Breast epithelium (tissue), 3 donors: ENCODE data around the gene LBX1.

ENCODE experiments used
- POLR2A ChIP-seq: fragments of 450-650 bp; IDR thresholded peaks from one replicate; pipeline ENCODE4 v1.6.1; 2016; ENCODE audit warnings: antibody characterized with exemption, mild to moderate bottlenecking, moderate library complexity
- POLR2AphosphoS5 ChIP-seq, 3 donors: sonication (generic); formaldehyde crosslinking; IDR thresholded peaks; one replicate each; pipeline ENCODE4 v1.6.1; 2017; ENCODE audit warnings: antibody characterized with exemption in 3 of 3
- TF ChIP-seq, protein P1 (sequence below), 3 donors: fragments of 450-650 bp; IDR thresholded peaks; one replicate each; pipeline ENCODE4 v1.5.1; 2016 to 2017; ENCODE audit warnings: antibody characterized with exemption in 3 of 3, mild to moderate bottlenecking in 3 of 3, moderate library complexity in 3 of 3

DNA sequence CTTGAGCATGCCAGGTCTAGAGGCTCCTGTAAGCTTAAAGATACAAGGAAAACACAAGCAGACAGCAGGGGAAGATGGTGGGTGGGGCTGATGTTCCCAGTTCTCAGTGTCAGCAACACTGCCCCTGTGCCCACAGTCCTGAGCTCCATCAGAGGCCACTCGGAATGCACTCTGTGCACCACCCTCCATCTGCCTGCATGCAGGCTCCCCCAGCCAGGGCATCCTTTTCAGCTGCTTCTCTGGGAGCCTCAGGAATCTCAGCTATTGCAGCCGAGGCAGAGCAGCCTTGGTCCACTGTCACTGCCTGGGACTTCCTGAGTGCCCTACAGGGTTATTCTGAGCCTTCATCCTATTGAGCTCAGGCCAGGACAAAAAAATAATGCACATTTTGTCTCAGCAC lies 22.2 kb downstream of the LBX1 start:
- TF ChIP-seq, protein P1, sequence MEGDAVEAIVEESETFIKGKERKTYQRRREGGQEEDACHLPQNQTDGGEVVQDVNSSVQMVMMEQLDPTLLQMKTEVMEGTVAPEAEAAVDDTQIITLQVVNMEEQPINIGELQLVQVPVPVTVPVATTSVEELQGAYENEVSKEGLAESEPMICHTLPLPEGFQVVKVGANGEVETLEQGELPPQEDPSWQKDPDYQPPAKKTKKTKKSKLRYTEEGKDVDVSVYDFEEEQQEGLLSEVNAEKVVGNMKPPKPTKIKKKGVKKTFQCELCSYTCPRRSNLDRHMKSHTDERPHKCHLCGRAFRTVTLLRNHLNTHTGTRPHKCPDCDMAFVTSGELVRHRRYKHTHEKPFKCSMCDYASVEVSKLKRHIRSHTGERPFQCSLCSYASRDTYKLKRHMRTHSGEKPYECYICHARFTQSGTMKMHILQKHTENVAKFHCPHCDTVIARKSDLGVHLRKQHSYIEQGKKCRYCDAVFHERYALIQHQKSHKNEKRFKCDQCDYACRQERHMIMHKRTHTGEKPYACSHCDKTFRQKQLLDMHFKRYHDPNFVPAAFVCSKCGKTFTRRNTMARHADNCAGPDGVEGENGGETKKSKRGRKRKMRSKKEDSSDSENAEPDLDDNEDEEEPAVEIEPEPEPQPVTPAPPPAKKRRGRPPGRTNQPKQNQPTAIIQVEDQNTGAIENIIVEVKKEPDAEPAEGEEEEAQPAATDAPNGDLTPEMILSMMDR (IDR thresholded peaks at IDR 0.05) = no peak
- no peak for TF ChIP-seq POLR2AphosphoS5 (IDR thresholded peaks at IDR 0.05)
- TF ChIP-seq POLR2A = no peak
